ENCODE results near the gene EIF4ENIF1.
"Not testable (repeated sequence)": the region's sequence is repeated elsewhere in the genome, so short reads cannot be mapped to it uniquely, and the experiment has no call there.

EIF4ENIF1 gene

DNA sequence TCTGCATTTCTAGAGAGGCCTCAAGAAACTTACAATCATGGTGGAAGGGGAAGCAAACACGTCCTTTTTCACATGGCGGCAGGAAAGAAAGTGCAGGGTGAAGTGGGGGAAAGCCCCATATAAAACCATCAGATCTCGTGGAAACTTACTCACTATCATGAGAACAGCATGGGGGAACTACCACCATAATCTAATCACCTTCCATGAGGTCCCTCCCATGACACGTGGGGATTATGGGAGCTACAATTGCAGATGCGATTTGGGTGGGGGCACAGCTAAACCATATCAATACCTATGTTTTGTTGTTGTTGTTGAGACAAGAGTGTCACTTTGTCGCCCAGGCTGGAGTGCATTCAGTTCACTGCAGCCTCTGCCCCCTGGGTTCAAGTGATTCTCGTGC is 36.6 kb upstream of the EIF4ENIF1 start:
- TF ChIP-seq, protein P1, sequence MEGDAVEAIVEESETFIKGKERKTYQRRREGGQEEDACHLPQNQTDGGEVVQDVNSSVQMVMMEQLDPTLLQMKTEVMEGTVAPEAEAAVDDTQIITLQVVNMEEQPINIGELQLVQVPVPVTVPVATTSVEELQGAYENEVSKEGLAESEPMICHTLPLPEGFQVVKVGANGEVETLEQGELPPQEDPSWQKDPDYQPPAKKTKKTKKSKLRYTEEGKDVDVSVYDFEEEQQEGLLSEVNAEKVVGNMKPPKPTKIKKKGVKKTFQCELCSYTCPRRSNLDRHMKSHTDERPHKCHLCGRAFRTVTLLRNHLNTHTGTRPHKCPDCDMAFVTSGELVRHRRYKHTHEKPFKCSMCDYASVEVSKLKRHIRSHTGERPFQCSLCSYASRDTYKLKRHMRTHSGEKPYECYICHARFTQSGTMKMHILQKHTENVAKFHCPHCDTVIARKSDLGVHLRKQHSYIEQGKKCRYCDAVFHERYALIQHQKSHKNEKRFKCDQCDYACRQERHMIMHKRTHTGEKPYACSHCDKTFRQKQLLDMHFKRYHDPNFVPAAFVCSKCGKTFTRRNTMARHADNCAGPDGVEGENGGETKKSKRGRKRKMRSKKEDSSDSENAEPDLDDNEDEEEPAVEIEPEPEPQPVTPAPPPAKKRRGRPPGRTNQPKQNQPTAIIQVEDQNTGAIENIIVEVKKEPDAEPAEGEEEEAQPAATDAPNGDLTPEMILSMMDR (IDR thresholded peaks at IDR 0.05; ENCODE audit: low read depth, low read length, missing control alignments), result no peak
- no peak for DNase-seq (ENCODE audit: low read depth)
- no peak overlapping the region for H3K4me3 ChIP-seq (ENCODE audit: low read depth, low read length)

DNA sequence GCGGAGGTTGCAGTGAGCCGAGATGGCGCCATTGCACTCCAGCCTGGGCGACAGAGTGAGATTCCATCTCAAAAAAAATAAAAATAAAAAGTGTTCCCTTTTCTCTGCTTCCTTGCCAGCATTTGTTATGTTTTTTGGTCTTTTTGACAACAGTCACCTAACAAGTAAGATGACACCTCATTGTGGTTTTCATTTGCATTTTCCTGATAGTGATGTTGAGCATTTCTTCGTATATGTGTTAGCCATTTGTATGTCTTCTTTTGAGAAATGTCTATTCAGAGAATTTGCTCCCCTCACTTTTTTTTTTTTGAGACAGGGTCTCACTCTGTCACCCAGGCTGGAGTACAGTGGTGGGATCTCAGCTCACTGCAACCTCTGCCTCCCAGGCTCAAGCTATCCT is 34.5 kb upstream of the EIF4ENIF1 start:
- not testable (repeated sequence) for DNase-seq (ENCODE audit: low read depth)

DNA sequence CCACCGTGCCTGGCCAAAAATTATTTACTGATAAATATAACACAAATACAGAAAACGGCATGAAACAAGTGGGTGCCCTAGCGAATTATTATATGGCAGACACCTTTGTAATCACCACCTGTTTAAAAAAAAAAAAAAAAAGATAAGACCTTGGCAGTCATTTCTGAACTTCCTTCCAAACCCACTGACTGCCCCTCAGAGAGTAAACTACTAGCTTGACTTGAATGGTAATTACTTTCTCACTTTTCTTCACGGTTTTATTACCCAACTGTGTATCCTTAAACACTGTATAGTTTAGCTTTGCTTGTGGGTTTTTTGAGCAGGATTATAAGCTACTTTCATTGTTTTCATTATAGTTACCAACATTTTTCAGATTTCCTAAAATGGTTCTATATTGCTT is 30.4 kb upstream of the EIF4ENIF1 start:
- no peak for DNase-seq (ENCODE audit: low read depth)
- H3K4me3 ChIP-seq (ENCODE audit: low read depth, low read length), result no peak overlapping the region
- TF ChIP-seq, protein P1 (IDR thresholded peaks at IDR 0.05; ENCODE audit: low read depth, low read length, missing control alignments), result no peak

More for the DNA sequence above, 34.5 kb upstream of the EIF4ENIF1 start:
- H3K4me3 ChIP-seq (ENCODE audit: low read depth, low read length), result not testable (repeated sequence)

DNA sequence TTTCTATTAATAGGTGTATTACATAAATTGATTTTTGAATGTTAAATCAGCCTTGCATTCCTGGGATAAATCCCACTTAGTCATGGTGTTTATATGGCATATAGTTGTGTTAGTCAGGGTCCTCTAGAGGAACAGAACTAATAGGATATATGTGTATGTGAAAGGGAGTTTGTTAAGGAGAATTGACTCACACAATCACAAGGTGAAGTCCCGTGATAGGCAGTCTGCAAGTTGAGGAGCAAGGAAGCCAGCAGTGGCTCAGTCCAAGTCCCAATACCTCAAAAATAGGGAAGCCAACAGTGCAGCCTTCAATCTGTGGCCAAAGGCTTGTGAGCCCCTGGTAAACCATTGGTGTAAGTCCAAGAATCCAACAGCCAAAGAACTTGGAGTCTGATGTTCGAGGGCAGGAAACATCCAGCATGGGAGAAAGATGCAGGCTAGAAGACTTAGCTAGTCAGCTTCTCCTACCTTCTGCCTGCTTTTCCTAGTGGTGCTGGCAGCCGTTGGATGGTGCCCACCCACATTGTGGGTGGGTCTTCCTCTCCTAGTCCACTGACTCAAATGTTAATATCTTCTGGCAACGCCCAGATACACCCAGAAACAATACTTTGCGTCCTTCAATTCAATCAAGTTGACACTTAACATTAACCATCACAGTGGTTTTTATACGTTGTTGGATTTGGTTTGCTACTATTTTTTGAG is 19.6 kb upstream of the EIF4ENIF1 start:
- TF ChIP-seq, protein P1 (IDR thresholded peaks at IDR 0.05; ENCODE audit: low read depth, low read length, missing control alignments), result no peak
- DNase-seq (ENCODE audit: low read depth), result no peak
- no peak overlapping the region for H3K4me3 ChIP-seq (ENCODE audit: low read depth, low read length)

DNA sequence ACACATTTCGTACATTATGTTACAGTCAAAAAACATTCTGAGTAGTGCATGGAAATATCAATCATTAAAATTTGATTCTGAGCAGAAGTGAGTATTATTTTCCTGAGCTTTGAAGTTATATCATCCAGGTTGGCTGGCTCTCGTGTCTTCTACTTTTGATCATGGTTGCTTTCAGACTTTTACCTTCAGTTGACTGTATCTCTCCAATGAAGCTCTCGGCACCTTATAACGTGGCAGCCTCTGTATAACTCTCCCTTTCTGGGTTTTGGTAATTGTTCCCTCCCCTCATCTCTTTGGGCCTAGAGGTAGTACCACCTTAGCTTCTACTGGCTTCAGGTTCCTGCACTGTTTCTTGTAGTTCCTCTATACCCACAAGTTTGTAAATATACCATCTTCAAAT is 18.9 kb upstream of the EIF4ENIF1 start:
- DNase-seq (ENCODE audit: low read depth), result no peak
- TF ChIP-seq, protein P1 (IDR thresholded peaks at IDR 0.05; ENCODE audit: low read depth, low read length, missing control alignments), result no peak
- H3K4me3 ChIP-seq (ENCODE audit: low read depth, low read length), result no peak overlapping the region

DNA sequence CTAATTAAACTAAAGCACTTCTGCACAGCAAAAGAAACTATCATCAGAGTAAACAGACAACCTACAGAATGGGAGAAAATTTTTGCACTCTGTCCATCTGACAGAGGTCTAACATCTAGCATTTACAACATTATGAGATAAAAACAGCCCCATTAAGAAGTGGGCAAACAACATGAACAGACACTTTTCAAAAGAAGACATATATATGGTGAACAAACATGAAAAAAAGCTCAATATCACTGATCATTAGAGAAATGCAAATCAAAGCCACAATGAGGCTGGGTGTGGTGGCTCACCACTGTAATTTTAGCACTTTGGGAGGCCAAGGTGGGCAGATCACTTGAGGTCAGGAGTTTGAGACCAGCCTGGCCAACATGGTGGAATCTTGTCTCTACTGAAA is 17.9 kb upstream of the EIF4ENIF1 start:
- H3K4me3 ChIP-seq (ENCODE audit: low read depth, low read length); DNase-seq (ENCODE audit: low read depth): not testable (repeated sequence)

DNA sequence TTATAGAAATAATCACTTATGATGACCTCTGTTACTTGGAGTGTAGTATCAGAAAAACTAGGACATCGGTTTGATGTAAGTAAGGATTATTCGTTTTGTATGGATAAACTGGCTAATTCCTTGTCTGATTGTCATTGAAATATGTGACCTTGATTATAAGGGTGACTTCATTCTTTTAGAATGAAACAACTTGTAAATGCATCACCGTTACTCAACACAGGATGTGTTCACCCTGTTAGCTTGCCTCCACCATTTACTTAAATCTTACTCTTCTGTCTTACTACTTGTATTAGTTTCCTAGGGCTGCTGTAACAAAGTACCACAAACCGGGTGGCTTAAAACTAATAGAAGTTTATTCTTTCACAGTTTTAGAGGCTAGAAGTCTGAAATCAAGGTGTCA is 14.6 kb upstream of the EIF4ENIF1 start:
- H3K4me3 ChIP-seq (ENCODE audit: low read depth, low read length), result no peak overlapping the region
- TF ChIP-seq, protein P1 (IDR thresholded peaks at IDR 0.05; ENCODE audit: low read depth, low read length, missing control alignments), result no peak
- no peak for DNase-seq (ENCODE audit: low read depth)

DNA sequence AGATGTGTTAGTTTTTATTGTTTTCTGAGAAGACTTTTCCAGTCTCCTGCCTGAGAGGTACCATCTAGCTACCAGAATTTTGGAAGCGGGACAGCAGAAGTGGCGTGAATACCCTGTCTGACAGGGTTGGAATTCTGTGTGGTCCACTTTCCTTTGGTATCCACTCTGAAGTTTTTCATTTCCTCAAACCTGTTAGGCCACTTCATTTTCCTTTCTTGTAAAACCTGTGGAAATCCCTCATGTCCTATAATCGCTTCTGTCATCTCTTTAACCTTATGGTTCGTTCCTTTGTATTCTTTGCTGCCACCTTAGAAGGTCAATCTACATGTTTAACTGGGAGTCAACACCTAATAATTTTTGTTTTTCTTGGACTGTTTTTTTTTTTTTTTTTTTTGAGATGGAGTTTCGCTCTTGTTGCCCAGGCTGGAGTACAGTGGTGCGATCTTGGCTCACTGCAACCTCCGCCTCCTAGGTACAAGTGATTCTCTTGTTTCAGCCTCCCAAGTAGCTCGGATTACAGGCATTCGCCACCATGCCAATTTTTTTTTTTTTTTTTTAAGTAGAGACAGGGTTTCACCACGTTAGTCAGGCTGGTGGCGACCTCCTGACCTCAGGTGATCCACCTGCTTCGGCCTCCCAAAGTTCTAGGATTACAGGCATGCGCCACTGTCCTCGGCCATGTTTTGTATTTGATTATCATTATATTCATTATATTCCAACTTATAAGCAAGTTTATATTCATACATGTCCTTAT is 13.7 kb upstream of the EIF4ENIF1 start:
- DNase-seq (ENCODE audit: low read depth), result no peak

More for the DNA sequence above, 13.7 kb upstream of the EIF4ENIF1 start:
- TF ChIP-seq, protein P1 (IDR thresholded peaks at IDR 0.05; ENCODE audit: low read depth, low read length, missing control alignments), result no peak
- no peak overlapping the region for H3K4me3 ChIP-seq (ENCODE audit: low read depth, low read length)
